DMS153 (cell line): ENCODE data around the gene NOS1AP.
"Not testable (repeated sequence)": the region's sequence is repeated elsewhere in the genome, so short reads cannot be mapped to it uniquely, and the experiment has no call there.

ENCODE experiments used
- DNase-seq: peaks from one replicate; lab custom pipeline; 2025; lab: John Stamatoyannopoulos, UW

Gene NOS1AP

DNA sequence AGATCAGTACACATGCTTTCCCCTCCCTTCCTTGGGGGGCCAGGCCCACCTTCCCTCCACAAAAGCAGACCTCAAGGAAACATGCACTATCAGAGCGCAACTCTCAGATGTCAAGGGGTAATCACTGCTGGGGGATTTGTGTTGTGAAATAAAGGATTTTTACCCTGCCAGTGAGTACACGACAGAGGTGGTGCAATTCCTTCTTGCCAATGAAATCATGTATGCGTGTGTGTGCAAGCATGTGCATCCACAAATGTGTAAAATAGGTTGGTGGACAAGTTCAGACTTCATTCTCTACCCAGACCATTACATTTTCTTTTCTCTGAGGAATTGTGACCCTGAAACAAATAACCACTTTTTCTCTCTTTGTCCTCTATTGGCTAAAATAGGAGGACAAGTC is 9.8 kb upstream of the NOS1AP start:
- DNase-seq, result no peak

DNA sequence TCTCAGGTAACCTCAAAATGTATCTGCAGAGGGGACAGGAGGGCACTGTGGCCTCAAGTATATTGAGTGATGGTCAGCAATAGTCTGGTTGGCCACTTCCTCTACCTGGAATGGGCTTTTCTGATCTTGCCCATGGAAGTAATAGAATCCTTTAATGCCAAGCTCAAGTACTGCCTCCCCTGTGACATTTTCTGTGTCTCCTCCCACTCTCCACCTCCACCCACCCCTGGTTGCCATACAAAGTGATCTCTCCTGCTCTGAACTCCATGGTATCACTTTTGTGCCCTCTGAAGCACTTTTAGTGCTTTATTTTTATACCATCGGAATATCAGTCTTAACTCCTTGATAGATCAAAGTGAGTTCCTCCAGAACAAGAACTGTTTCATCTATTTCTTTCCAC is 9.2 kb upstream of the NOS1AP start:
- no peak for DNase-seq

DNA sequence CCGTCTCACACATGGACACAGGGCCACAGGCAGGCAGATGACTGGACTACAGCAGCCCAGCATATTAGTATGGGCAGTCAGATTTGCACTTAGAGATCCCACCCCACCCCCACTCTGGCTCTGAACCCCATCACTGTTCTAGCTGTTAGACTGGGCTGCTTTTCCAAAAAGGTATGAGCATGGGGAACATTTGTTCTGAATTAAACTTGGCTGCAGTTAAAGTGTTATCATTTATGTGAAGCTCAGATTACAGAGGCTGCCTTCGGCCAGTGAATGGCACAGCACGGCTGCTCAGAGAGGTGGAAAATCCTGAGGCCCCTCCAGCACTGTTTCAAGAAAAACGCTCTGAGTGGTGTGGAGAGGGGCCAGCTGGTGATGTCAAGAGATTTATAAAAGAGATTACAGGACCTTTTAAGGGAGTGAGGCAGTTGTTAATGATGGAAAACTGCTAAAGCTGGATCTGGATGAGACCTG is 6.9 kb upstream of the NOS1AP start:
- DNase-seq, result peak; percentile 37

DNA sequence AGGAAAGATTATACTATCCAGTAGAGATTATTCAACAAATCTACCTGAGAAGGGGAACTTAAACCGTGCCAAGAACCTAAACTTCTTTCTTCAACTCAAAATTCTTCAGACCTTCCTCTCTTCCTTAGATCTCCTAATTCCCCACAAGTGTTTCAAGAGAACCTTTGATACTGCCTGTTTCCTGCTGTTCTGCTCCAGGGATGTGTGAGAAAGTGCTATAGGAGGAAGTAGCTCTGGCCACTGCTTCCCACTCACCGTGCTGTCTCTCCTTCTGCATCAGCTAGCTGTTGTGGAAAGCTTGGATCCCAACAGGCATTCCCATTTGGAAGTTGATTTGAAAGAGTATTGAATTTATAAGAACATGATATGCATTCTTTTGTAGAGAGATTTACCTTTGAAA is 4.5 kb upstream of the NOS1AP start:
- DNase-seq, result peak; percentile 16

DNA sequence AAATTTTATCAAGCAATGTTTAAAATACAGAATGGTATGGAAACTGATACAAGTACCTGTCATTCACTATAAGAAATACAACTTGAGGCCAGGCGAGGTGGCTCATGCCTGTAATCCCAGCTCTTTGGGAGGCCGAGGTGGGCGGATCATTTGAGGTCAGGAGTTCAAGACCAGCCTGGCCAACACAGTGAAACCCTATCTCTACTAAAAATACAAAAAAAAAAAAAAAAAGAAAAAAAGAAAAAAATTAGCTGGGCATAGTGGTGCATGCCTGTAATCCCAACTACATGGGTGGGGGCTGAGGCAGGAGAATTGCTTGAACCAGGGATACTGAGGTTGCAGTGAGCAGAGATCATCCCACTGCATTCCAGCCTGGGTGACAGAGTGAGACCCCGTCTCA is 2.7 kb upstream of the NOS1AP start:
- DNase-seq, result not testable (repeated sequence)

DNA sequence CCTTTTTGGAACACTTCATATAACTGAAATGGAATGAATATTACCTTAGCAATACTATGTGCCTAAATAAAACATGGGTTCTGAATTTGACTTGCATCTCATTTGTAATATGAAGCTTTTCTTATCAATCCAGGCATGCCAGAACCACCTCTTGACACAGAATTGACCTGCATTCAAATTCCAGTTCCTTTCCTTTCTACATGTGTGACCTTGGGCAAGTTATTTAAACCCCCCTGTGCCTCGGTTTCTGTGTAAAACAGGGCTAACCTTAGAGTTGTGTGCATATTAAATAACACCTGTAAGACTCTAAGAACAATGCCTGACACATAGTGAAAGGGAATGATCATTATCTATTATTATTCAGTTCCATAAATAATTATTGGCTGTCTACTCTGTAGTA is 2.0 kb upstream of the NOS1AP start:
- no peak for DNase-seq

DNA sequence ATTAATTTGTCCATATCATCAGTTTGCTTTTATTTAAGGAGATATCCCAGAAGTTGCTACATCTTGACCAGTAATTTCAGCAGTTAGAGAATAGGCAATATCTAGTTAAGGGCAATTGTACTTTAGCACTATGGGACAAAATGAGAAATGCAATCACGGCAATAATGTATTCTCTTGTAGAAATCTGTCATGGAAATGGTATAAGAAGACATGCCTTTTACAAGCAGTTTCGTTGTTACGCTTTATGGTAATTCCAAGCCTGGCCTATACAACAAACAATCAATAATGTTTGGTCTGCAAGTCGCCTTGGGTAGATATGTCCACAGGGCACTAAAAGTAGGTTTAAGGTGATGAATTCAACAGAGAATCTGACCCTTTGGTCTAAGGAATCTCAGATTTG is 1.2 kb upstream of the NOS1AP start:
- no peak for DNase-seq

DNA sequence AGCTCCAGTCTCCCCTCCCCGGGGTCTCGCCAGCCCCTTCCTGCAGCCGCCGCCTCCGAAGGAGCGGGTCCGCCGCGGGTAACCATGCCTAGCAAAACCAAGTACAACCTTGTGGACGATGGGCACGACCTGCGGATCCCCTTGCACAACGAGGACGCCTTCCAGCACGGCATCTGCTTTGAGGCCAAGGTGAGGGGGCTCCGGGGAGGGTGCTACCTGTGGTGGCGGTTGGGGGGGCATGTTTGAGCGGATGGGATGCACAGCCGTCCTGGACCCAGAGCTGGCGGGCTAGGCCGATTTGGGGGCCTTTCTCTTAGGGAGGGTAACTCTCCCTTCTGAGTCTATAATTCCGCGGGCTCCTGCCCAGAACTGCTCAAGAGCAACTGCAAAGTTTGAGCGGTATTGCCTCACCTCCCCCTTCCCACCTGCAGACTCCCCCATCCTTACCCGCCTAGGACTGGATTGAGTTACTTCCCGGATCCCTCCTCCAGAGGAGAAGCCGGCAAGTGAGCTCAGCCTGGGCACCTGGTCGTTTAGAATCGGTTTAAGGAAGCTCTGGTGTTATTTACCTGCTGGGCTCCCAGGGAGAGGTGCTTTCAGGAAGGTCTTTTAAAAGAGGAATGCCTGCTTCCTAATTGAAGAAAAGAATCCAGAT is 730 bp downstream of the NOS1AP start:
- DNase-seq, result peak; percentile 67

DNA sequence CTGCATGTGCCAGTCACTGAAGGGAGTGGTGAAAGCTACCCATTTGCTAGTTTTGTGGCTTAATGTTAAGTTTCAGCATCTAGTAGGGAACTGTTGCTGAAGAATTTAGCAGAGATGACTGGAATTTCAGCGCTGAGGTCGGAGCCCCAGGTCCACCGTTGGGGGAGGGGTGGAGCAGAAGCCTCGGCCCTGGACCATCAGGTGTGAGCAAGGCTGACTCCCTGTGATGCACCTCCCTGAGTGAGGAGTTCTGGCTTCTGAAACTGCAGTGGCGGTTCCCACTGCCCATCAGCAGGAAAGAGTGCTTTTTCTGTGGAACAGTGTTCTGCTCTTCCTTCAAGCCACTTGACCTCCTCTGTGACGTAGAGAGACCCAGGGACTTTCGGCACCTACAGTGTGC is 1.3 kb downstream of the NOS1AP start:
- DNase-seq, result no peak

DNA sequence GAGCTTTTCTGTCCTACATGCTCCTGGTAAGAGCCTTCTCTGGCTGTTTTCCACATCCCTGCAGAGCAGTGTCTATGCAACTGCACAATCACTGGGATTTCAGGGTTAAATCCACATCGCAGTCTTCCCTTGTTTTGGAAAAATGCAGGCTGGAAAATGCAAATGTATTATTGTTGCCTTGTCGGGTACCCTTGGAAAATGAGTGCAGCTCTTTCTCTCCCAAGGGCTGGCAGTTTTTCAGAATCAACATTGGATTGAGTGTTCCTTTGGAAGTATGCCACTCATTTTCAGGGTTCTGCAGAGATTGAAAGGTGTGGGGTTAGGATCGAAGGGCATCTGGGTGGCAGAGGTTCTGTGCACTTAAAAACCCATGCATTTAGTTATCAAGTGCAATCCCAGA is 3.2 kb downstream of the NOS1AP start:
- DNase-seq, result no peak

DNA sequence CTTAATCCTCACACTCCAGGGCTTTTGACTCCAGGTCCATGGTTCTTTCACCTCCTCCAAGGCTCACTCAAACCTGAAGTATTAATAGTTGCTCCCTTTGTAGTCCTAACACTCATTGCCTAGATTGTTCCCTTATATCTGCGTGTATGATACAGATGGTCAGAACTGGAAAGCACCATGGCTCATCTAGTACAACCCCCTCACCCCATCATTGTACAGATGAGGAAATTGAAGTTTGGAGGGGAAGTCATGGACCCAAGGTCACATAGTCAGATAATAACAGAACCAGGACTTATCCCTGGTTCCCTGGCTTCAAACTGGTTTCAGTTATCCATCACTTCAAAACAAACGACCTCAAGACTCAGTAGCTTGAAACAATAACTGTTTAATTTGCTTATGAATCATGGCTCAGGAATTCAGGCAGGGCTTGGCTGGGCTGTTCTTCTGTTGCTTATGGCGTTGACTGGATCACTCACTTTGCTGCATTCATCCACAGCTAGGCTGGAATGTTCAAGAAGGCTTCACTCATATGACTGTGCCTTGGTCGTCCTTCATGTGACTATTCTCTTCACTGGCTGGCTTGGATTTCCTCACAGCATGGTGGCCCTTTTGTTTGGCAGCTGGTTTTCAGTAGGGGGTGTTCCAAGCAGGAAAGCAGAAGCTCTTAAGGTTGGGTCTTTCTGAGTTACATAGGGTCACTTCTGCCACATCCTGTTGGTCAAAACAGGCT is 5.0 kb downstream of the NOS1AP start:
- DNase-seq, result no peak

DNA sequence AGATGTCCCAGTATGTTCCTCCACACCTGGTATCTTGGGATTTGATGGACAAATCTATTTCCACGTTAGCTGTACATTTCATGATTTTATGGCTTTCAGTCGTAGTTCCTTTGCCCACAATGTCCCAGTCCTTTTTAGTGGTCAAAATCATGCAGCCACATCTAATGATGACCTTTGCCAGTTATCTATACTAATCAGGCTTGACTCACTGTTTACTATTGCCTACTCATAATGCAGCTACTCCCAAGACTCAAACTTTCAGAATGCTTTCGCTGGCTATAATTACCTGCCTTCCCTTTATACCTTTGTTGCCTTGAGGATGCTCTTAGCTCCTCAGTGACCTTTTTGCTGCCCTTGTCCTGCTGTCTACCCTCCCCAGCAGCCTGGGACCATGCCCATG is 6.4 kb downstream of the NOS1AP start:
- no peak for DNase-seq

DNA sequence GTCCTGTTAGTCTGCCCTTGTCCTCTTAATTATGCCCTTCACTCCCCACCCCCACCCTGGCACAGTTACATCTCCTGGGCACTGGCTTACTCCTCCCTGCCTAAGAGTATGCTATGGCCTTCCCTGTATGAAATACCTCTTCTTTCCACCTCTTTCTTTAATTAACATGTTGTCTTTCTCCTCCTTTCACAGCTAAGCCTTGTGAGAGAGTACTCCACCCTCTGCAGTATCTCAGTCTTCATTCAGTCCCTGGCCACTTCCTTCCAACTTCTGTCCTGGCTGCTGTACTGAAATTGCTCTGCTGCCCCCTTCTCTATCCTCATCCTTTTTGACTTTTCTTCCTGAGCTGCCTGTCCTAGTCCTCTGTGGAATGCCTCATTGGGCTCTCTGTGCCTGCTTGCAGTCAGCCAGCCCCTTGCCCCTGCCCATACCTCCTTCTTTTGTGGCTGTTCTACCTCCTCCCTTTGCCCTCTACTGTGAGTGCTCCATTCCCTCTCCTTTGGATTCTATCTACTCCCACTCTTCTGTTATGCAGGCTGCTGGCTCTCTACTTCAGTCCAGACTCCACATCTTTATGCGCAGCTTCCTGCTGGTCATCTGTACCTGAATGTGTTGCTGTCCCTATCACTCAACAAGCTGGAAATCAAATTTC is 8.3 kb downstream of the NOS1AP start:
- DNase-seq, result no peak

DNA sequence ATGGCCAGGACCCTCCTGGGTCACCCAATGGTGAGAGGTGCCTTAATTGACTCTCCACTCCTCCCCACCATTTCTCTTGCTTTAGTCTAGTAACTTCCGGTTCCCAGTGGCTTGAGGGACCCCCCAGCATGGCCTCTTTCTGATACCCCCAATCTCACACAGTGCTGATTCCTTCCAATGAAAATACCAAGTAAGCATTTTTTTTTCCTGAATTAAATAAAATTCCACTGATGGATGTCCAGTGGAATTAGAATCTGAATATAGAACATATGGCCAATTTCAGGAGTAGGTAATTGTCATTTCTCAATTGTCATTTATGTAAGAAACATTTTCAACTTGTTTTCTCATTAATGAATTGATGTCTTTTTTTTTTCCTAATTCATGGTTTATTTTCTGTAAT is 9.5 kb downstream of the NOS1AP start:
- DNase-seq, result no peak

DNA sequence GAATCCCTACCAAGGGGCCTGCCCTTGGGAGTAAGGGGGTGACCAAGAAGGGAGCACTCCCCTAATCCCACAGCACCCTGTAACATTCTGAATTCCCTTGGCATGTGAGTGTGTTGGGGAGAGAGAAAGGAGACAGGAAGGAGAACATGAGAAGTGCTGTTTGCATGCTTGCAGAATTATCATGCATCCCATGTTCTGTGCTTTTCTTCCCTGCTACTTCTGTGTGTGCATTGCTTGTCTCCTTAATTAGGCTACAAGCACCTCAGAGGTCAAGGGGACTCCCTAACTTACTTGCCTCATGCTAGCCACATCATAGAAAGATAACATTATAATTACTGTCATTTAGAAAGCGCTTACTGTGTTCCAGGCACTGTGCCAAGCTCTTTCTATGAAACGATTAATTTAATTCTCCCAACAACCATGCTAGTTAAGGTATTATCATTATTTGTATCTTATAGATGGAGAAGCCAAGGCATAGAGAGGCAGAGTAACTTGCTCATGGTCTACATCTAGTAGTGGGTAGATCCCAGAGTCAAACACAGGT is 11.1 kb downstream of the NOS1AP start:
- DNase-seq, result no peak

DNA sequence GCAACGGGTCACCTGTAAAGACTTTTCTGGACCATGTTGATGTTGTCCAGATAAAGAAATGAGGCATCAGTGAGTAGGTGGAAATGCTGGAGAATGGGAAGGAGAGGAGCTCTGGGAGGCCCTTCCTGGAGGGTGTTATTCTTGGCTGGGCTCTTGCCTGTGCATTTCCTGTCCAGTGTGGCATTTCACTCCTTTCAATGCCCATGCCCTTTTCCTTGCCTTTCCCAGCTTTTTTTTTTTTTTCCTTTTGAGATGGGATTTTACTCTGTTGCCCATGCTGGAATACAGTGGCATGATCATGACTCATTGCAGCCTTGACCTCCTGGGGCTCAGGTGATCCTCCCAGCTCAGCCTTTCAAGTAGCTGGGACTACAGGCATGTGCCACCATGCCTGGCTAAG is 11.8 kb downstream of the NOS1AP start:
- DNase-seq, result no peak

DNA sequence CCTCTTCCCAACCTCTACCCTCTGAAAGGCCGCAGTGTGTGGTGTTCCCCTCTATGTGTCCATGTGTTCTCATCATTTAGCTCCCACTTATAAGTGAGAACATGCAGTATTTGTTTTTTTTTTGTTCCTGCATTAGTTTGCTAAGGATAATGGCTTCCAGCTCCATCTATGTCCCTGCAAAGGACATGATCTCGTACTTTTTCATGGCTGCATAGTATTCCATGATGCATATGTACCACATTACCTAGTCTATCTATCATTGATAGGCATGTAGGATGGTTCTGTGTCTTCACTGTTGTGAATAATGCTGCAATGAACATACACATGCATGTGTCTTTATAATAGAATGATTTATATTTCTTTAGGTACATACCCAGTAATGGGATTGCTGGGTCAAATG is 12.6 kb downstream of the NOS1AP start:
- DNase-seq, result not testable (repeated sequence)

DNA sequence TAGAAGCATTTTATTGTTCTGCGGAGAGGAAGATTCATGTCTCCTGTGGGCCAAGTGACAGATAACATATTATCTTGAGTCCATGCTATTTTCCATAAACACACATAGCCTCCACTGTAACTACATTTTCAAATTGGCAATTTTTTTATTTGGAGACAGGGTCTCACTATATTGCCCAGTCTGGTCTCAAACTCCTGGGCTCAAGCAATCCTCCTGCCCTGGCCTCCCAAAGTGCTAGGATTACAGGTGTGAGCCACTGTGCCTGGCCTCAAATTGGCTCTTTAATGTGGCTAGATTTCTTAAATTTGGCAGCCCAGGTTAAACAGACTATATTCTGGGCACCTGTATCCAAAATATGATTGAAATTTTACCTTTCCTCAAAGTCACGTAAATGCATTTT is 13.8 kb downstream of the NOS1AP start:
- DNase-seq, result no peak

DNA sequence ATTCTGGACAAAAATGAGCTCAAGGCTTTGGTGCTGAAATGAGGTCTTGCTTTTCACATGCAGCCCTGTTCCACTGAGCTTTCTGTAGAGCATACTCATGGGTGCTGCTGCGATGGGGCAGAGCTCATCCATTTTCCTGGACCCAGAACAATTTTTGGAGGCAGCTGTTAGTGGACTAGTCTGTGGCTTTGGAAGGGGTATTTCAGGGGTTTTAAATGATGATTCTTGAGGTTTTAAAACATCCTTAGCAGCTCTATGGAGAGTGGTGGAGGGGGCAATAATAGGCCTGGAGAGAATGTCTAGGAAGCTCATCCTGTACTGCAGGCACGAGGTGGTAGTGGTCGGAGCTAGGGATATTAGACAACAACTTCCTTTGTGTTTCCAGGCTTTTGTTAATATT is 16.5 kb downstream of the NOS1AP start:
- DNase-seq, result no peak

DNA sequence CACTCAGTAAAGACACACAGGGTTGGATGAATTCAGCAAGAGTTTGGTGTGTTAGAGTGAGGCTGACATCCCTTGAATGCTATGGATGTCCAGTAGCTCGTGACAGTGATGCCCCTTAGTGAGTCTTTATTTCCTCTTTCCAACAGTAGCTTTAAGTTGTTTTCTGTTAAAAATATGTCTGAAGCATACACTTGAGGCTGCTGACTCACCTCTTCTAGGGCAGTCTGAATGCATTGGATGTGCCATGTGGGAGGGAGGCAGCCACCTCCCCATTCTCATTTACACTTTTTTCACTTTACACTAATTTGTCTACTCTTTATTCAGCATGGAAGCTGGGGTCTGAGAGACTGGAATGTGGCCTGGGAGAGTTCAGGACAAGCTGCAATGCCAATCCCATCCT is 17.6 kb downstream of the NOS1AP start:
- no peak for DNase-seq

DNA sequence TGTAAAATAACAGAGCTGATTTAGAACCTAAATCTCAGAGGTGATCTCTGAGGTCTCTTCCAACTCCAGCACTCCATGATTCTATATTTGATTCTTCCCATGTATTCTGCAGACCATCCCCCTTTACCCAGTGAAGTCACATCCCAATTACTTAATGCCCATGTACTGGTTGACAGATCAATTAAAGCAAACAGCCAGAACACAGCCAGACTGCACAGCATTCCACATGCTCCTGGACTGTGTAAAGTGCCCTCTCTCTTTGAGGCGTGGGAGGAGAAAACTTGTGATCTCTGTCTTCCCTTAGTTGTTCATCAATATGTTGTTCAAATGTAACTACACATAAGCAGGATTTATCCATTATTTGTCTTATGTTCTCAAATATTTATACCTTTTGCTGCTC is 18.1 kb downstream of the NOS1AP start:
- DNase-seq, result no peak

DNA sequence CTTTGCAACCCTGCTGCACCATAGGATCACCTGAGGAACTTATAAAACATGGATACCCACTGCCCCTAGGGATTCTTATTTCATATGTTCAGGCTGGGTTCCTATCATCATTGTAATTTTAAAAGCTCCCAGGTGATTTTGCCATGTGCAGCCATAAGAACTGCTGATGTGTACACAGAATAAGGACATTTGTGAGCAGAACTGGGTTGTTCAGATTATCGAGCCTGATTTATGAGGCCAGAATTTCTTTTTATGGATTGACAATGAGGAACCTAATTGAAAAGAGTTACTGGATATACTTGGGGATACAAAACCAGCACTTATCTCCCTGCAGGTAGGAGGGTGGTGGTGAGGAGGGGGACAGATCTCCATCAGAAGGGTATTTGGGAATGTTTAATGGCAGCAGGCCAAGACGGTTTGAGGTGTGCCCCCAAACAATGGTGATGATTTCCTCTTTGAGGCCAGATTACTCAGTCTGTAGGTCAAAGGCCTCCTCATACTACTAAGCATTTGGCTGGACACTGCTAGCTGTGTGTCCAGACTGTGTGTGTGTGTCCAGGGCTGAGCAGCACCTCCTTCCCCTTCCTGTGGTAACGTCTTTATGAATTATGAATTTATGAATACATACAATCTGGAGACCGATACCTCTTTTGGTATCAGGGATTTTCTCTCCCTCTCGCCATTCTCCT is 18.9 kb downstream of the NOS1AP start:
- no peak for DNase-seq

DNA sequence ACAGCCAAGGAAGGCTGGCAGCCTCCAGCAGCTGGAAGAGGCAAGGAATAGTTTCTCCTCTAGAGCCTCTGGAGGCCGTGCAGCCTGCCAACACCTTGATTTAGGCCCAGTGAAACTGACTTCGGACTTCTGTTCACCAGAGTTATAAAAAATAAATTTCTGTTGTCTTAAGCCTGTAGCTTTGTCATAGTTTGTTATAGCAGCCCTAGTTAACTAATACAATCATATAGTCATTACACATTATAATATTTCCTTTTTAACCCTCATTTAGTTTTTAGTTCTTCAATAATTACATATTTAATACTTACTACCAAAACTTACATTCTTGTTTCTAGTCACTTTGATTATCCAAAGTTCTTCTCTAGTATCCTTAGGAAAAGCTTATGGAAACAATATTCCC is 20.3 kb downstream of the NOS1AP start:
- no peak for DNase-seq
